ENCODE results near the gene CSF1. TPM values are rescaled to one million over a fixed set of nuclear protein-coding genes. Genes with fewer than 3 reads are reported as not detected.
"Not testable (repeated sequence)": the region's sequence is repeated elsewhere in the genome, so short reads cannot be mapped to it uniquely, and the experiment has no call there.

Gene CSF1
- polyA plus RNA-seq (ENCODE audit: insufficient read depth in 1 of 5, insufficient read length in 5 of 5, low replicate concordance in 1 of 5) = 10 to 100 TPM in 2 of 5 donors, 1 to 10 TPM in 3; 7.2 to 12.1 (median 9.5) TPM
- long read RNA-seq, donor 1 = 0 reads
- long read RNA-seq, donor 2, full-length matches to known transcripts = 1 of 1 reads
- long read RNA-seq, donor 2, partial matches to known transcripts = 0 of 1 reads
- long read RNA-seq, donor 2, other reads (novel, unspliced or antisense) = 0 of 1 reads
- long read RNA-seq, donor 3 = 0 reads
- long read RNA-seq, donor 4, full-length matches to known transcripts = 1 of 1 reads
- long read RNA-seq, donor 4, partial matches to known transcripts = 0 of 1 reads
- long read RNA-seq, donor 4, other reads (novel, unspliced or antisense) = 0 of 1 reads
- long read RNA-seq, donor 5 = 0 reads
- long read RNA-seq, donor 6 = 0 reads
- long read RNA-seq, donor 7, full-length matches to known transcripts = 3 of 3 reads
- long read RNA-seq, donor 7, partial matches to known transcripts = 0 of 3 reads
- long read RNA-seq, donor 7, other reads (novel, unspliced or antisense) = 0 of 3 reads
- long read RNA-seq, donor 8 = 0 reads

DNA sequence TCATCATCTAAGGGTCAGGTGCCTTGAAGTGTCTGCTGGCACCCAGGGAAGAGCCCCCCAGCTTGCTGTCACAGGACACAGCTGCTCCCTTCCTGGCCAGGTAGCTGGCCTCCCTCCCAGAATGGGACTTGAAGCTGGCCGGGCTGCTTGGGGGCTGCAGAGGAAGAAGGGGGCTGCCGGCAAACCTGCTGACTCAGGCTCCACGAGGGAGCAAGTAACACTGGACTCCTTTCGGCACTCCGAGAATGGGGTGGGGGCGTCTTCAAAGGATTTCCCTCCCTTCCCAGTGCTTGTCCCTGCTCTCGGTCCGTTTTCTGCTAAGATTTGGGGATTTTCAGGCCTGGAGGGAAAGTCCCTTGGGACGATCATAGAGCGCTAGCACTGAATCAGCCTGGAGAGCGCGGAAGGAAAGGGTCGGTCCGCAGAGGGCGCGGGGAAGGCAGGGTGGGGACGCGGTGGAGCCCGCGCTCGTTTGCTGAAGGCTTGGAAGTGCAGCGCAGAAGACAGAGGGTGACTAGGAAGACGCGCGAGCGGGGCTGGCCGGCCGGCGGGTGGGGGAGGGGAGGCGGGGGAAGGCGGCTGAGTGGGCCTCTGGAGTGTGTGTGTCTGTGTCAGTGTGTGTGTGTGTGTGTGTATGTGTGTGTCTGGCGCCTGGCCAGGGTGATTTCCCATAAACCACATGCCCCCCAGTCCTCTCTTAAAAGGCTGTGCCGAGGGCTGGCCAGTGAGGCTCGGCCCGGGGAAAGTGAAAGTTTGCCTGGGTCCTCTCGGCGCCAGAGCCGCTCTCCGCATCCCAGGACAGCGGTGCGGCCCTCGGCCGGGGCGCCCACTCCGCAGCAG is at the start of gene CSF1:
CSF1 (plus strand) TSS at position 727 of the 840 bp plus-strand sequence. CDS start 175 bp downstream, outside the sequence.
- DNase-seq = peak; percentile 87 to 88

DNA sequence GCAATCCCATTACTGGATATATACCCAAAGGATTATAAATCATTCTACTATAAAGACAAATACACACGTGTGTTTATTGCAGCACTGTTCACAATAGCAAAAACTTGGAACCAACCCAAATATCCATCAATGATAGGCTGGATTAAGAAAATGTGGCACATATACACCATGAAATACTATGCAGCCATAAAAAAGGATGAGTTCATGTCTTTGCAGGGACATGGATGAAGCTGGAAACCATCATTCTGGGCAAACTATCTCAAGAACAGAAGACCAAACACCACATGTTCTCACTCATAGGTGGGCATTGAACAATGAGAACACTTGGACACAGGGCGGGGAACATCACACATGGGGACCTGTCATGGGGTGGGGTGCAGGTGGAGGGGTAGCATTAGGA is 49.0 kb upstream of the CSF1 start:
- DNase-seq = not testable (repeated sequence)

DNA sequence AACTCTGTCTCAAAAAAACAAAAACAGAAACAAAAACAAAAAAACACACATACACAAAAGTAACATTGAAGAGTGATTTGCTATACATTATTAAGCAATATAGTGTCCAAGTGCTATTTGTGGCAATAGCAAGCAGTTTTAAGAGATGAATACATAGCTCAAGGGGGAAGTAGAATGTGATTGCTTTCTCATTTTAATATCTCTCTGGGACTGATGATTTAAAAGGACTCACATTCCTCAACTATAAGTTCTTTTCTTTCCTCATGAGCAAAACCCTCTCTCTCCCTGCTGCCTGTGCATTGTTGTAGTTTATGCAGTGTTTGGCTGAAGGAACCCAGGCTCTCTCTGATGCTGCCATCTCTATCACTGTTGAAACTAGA is 47.0 kb upstream of the CSF1 start:
- DNase-seq = no peak

GRCh38 chr1:109864047-109864822 is 46.4 kb upstream of the CSF1 start:
- peak; percentile 42 to 65 for DNase-seq

DNA sequence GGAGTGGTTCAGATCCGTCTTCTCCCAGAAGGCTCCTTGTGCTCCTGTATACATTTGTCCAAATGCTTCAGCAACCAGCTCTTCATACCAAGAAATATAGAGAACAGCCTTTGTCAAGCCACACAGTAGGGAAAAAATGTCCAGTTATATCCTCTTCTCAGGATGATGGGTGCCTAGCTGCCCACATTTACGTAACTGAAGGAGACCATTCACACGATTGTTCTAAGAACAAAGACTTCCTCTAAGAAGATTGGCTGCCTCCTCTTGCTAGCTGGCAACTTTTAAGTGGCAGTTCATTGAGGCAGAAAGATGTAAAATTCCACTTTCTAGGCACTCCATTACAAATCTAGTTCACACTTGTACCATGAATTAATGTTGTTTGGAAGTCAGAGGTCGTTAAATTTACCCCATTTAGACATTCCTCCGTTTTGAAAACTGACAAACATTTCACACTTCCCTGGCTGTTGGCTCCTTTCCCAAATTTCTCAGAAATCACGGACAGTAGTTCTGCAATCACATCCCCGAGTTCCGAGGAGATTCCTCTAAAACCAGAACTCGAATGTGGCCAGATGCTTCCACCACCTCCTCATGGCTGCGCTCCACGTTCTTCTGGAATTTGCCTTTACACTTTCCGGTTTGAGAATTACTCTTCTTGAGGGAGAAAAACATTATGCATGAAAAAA is 45.6 kb upstream of the CSF1 start:
- DNase-seq = peak in 1 of 2 donors; percentile 26

- DNase-seq = no peak
These were observed 44.6 kb upstream of the CSF1 start for GRCh38 chr1:109866071-109866470.

- DNase-seq = no peak
These were observed 37.1 kb upstream of the CSF1 start for GRCh38 chr1:109873278-109874175.

GRCh38 chr1:109874445-109874844 is 36.2 kb upstream of the CSF1 start:
- DNase-seq = no peak

GRCh38 chr1:109875874-109876273 is 34.8 kb upstream of the CSF1 start:
- no peak for DNase-seq

DNA sequence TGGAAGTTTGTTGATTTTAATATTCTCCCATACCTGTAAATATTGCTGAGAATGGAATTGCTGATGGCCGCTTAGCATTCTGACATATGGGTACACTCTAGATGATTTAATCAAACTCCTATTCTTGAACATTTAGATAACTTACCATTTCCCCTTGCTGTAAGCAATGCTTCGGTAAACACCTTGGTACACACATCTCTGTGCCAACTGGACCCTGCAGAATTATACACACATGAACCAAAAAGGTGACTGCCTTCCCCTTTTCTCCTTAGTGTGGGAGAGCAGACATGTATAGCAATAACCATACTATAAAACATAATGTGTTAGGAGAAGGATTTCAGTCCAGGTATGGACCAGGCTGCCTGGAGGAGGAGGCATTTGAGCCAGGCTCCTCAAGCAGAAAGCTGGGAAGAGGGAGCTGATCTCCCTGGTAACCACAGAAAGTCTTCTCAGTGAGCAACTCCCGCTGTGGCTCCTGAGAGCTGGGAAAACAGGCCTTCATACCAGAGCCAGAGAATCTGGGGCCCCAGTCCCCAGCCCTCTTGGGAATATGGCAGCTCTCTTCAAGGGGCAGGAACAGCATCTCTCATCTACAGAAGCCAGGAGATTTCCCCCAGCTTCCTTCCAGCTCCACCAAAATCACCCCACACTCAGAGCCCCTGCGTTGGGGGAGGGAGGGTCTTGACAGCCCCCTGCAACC is 33.9 kb upstream of the CSF1 start:
- no peak for DNase-seq

GRCh38 chr1:109877317-109877771 is 33.3 kb upstream of the CSF1 start:
- peak; percentile 72 to 79 for DNase-seq

DNA sequence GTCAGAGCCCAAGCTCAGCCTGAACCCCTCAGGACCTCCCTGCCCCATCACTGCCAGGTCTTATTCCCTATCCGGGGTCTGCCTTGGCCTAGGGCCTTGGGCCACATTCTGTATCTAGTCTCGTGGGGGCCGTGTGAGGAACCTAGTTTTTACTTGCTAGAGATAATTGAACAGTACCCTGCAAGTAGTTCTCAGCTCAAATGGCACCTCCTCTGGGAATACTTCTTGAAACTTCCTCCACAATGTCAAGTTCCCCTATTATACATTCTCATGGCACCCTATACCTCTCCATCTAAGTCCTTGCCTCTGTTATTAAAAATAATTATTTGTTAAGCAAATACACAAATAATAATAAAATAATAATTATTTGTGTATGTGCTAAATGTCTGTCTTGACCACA is 32.9 kb upstream of the CSF1 start:
- DNase-seq = no peak

DNA sequence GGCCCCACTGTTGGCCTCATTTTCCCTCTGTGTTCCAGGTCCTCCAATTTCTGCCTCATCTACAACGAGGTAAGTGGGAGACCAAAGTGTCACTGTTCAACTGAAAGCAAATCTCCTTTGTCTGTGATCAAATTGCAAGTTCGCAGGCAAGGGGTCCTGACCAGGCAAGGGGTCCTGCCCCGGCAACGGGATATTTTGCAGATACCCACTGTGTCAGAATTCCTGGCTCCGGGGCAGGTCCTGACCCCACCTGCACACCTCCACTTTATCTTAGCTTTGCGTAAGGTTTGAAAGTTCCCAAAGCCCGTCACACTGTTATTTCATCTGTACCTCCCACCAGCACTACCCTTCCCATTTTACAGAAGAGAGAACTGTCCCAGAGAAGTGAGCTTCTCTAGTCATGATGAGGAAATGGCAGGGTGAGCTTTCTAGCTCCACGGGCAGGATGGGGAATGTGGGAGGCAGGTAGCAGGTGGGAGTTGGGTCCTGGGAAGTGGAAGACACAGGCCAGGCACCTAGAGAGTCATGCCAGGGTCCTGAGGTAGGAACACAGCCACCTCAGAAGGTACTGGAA is 32.0 kb upstream of the CSF1 start:
- DNase-seq = no peak

DNA sequence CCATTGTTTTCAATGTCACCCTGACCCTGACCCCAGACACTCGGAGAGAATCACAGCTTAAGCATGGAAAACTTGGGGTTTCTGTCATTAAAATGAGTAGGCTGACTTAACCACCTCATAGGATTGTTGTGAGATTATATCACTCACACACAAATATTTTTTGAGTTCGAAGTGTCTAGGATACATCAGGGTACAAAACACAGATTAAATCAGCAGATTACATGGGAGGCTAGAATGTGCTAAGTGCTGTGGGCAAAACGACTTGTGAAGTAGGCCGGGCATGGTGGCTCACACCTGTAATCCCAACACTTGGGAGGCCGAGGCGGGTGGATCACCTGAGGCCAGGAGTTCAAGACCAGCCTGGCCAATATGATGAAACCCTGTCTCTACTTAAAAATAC is 31.3 kb upstream of the CSF1 start:
- not testable (repeated sequence) for DNase-seq

GRCh38 chr1:109879881-109880525 is 30.6 kb upstream of the CSF1 start:
- no peak for DNase-seq

GRCh38 chr1:109880971-109881894 is 29.4 kb upstream of the CSF1 start:
- no peak for DNase-seq

DNA sequence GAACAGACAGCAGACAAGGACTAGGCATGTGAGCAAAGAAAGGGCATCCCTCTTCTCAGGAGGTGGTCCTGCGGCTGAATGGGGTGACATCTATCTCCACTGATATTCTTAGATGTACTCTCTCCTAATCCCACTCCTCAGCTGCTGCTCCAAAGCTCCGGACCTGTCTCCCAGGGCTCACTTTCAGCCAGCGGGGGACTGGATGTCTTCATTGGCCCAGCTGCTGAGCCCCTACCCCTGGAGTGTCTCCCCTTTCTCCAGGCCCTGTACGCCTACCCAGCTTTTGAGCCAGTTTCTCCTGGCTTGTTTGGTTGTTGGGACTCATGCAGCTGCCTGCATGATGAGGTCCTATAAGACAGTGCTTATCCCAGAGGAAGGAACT is 28.8 kb upstream of the CSF1 start:
- no peak for DNase-seq
